H9 (cell line): Measurements from ENCODE around the gene CIT. TPM values are rescaled to one million over a fixed set of nuclear protein-coding genes. Genes with fewer than 3 reads are reported as not detected.

Experiments used
- DNase-seq: peaks from one replicate; pipeline ENCODE4 v3.0.0-alpha.2; 2017
- H2AFZ ChIP-seq: one replicate; pipeline ENCODE4 v1.6.1; 2013; ENCODE audit warnings: mild to moderate bottlenecking, low read length, control low read depth, moderate library complexity
- H2AK5ac ChIP-seq: 2 replicates; pipeline ENCODE4 v1.6.1; 2013; ENCODE audit warnings: low read length, control low read depth, mixed read lengths; ENCODE audit not compliant: insufficient read length
- H2BK120ac ChIP-seq: one replicate; pipeline ENCODE4 v1.6.1; 2013; ENCODE audit warnings: low read depth, mild to moderate bottlenecking, low read length, control low read depth, inconsistent platforms; ENCODE audit not compliant: poor library complexity, severe bottlenecking
- H2BK12ac ChIP-seq: 2 replicates; pipeline ENCODE4 v1.6.1; 2013; ENCODE audit warnings: low read length, control low read depth, mixed read lengths, low read depth; ENCODE audit not compliant: insufficient read length
- H2BK15ac ChIP-seq: 2 replicates; pipeline ENCODE4 v1.6.1; 2013; ENCODE audit warnings: low read depth, low read length, control low read depth
- H2BK20ac ChIP-seq: one replicate; pipeline ENCODE4 v1.6.1; 2013; ENCODE audit warnings: low read depth, mild to moderate bottlenecking, low read length, control low read depth, inconsistent platforms; ENCODE audit not compliant: poor library complexity, severe bottlenecking
- H2BK5ac ChIP-seq: 2 replicates; pipeline ENCODE4 v1.6.1; 2013; ENCODE audit warnings: low read length, control low read depth, mixed read lengths; ENCODE audit not compliant: insufficient read length
- H3K14ac ChIP-seq: 2 replicates; pipeline ENCODE4 v1.6.1; 2013; ENCODE audit warnings: low read length, control low read depth; ENCODE audit not compliant: insufficient read depth
- H3K18ac ChIP-seq: 2 replicates; pipeline ENCODE4 v1.6.1; 2013; ENCODE audit warnings: low read depth, mild to moderate bottlenecking, mixed read lengths, low read length, control low read depth; ENCODE audit not compliant: insufficient read length
- H3K23ac ChIP-seq: 2 replicates; pipeline ENCODE4 v1.6.1; 2013; ENCODE audit warnings: low read length, control low read depth, mixed read lengths, low read depth; ENCODE audit not compliant: insufficient read length
- H3K23me2 ChIP-seq: 2 replicates; pipeline ENCODE4 v1.6.1; 2013; ENCODE audit warnings: low read depth, mild to moderate bottlenecking, mixed read lengths, low read length, control low read depth; ENCODE audit not compliant: insufficient read length, poor library complexity, severe bottlenecking
- H3K27ac ChIP-seq: 2 replicates; pipeline ENCODE4 v1.5.1; 2013; ENCODE audit warnings: low read length, control low read depth, mixed read lengths, low read depth; ENCODE audit not compliant: insufficient read length
- H3K27me3 ChIP-seq: 2 replicates; pipeline ENCODE4 v1.6.1; 2013; ENCODE audit warnings: low read length, control low read depth, inconsistent platforms; ENCODE audit not compliant: insufficient read depth
- H3K4ac ChIP-seq: 2 replicates; pipeline ENCODE4 v1.6.1; 2013; ENCODE audit warnings: low read depth, mild to moderate bottlenecking, control low read depth, inconsistent platforms, low read length, moderate library complexity
- H3K4me1 ChIP-seq: 2 replicates; pipeline ENCODE4 v1.6.1; 2013; ENCODE audit warnings: low read length, control low read depth, inconsistent platforms; ENCODE audit not compliant: insufficient read depth
- H3K4me2 ChIP-seq: 2 replicates; pipeline ENCODE4 v1.6.1; 2013; ENCODE audit warnings: low read length, control low read depth, mixed read lengths; ENCODE audit not compliant: insufficient read length, insufficient read depth
- H3K56ac ChIP-seq: 2 replicates; pipeline ENCODE4 v1.6.1; 2013; ENCODE audit warnings: low read depth, mild to moderate bottlenecking, mixed read lengths, low read length, control low read depth; ENCODE audit not compliant: insufficient read length
- H3K79me1 ChIP-seq: 2 replicates; pipeline ENCODE4 v1.6.1; 2013; ENCODE audit warnings: low read depth, mild to moderate bottlenecking, moderate library complexity, low read length, control low read depth, inconsistent platforms; ENCODE audit not compliant: insufficient read depth, poor library complexity, severe bottlenecking
- H3K79me2 ChIP-seq: 2 replicates; pipeline ENCODE4 v1.6.1; 2013; ENCODE audit warnings: low read length, control low read depth, inconsistent platforms; ENCODE audit not compliant: insufficient read depth
- H3K9ac ChIP-seq: 2 replicates; pipeline ENCODE4 v1.6.1; 2013; ENCODE audit warnings: low read length, control low read depth, mixed read lengths; ENCODE audit not compliant: insufficient read length; ENCODE audit errors: extremely low read depth
- H3K9me3 ChIP-seq: one replicate; pipeline ENCODE4 v1.6.1; 2013; ENCODE audit warnings: low read depth, low read length, inconsistent platforms; ENCODE audit not compliant: control insufficient read depth
- H3T11ph ChIP-seq: one replicate; pipeline ENCODE4 v1.6.1; 2013; ENCODE audit warnings: mild to moderate bottlenecking, low read length, control low read depth, inconsistent platforms
- H4K20me1 ChIP-seq: one replicate; pipeline ENCODE4 v1.6.1; 2013; ENCODE audit not compliant: control insufficient read depth, insufficient read length, insufficient read depth
- H4K5ac ChIP-seq: 2 replicates; pipeline ENCODE4 v1.6.1; 2013; ENCODE audit warnings: low read depth, mild to moderate bottlenecking, mixed read lengths, low read length, control low read depth; ENCODE audit not compliant: insufficient read length
- H4K8ac ChIP-seq: replicated peaks from 2 replicates; pipeline ENCODE4 v1.6.1; 2013; ENCODE audit warnings: low read length, control low read depth, mixed read lengths, low read depth; ENCODE audit not compliant: insufficient read length
- H4K91ac ChIP-seq: 2 replicates; pipeline ENCODE4 v1.6.1; 2013; ENCODE audit warnings: low read depth, mild to moderate bottlenecking, moderate library complexity, mixed read lengths, low read length, control low read depth; ENCODE audit not compliant: insufficient read length
- H3K27ac Mint-ChIP-seq, 3 experiments: 2 replicates in 2 of 3; 3 replicates in 1 of 3; pipeline ENCODE4 v1.8.0; 2020 to 2021; ENCODE audit warnings: mixed read lengths in 3 of 3, mild to moderate bottlenecking in 1 of 3, moderate library complexity in 1 of 3
- H3K27me3 Mint-ChIP-seq: 2 replicates; pipeline ENCODE4 v1.8.0; 2021; ENCODE audit warnings: low read depth, mild to moderate bottlenecking, moderate library complexity, mixed read lengths
- H3K36me3 Mint-ChIP-seq, 3 experiments: 2 replicates in 2 of 3; 3 replicates in 1 of 3; pipeline ENCODE4 v1.8.0; 2020 to 2021; ENCODE audit warnings: low read depth in 3 of 3, mixed read lengths in 3 of 3; ENCODE audit not compliant: insufficient read depth in 1 of 3
- H3K4me1 Mint-ChIP-seq, 2 experiments: 2 replicates each; pipeline ENCODE4 v1.8.0; 2020; ENCODE audit warnings: mixed read lengths in 2 of 2
- H3K4me3 Mint-ChIP-seq, 2 experiments: 2 replicates in 1 of 2; 3 replicates in 1 of 2; pipeline ENCODE4 v1.8.0; 2020 to 2021; ENCODE audit warnings: mild to moderate bottlenecking in 2 of 2, mixed read lengths in 2 of 2, moderate library complexity in 1 of 2
- H3K9me3 Mint-ChIP-seq, 2 experiments: 2 replicates in 1 of 2; 3 replicates in 1 of 2; pipeline ENCODE4 v1.8.0; 2020; ENCODE audit warnings: mild to moderate bottlenecking in 2 of 2, mixed read lengths in 2 of 2, moderate library complexity in 1 of 2
- CTCF ChIP-seq: fragments of 200-600 bp; sonication (generic); conservative IDR thresholded peaks from 3 replicates; pipeline ENCODE4 v1.8.0; 2021; ENCODE audit warnings: antibody characterized with exemption, mild to moderate bottlenecking
- WGBS: extraction: QIAGEN DNeasy Blood & Tissue Kit; methylation state at CpG from one replicate; pipeline ENCODE4 v1.1.7; 2013; ENCODE audit warnings: missing lambda C conversion rate, low lambda C conversion rate, mixed read lengths; ENCODE audit not compliant: insufficient read length; ENCODE audit errors: extremely low coverage; 5-methylcytosine and 5-hydroxymethylcytosine counted together
- total RNA-seq: library from RNA; stranded (reverse); gene quantifications from 2 replicates; pipeline ENCODE4 v1.2.1, GENCODE V29; 2021

CIT gene
- total RNA-seq, 1 experiment from 2014 or later, result 55.3 TPM

GRCh38 chr12:119870457-119870856 is 6.7 kb downstream of the CIT start:
- Histone ChIP-seq H3K4me1 (no peaks in the 10 kb centered on the region), H3K4me2 (no peak overlapping the region), H3K9ac (no peak overlapping the region), H4K91ac (no peak overlapping the region), H3K27me3 (no peaks in the 10 kb centered on the region), H3K56ac (no peak overlapping the region), H3K27ac (no peak overlapping the region), H2BK120ac (no peak overlapping the region), H2BK15ac (no peak overlapping the region), H2BK12ac (no peak overlapping the region), H3K9me3 (no peaks in the 10 kb centered on the region), H3T11ph (no peak overlapping the region), H3K79me2 (no peaks in the 10 kb centered on the region), H3K23me2 (no peaks in the 10 kb centered on the region), H4K20me1 (no peaks in the 10 kb centered on the region), H3K23ac (no peak overlapping the region), H2BK5ac (no peak overlapping the region), H2AFZ (no peak overlapping the region), H3K14ac (no peak overlapping the region), H4K5ac (no peak overlapping the region), H4K8ac (no peak overlapping the region), H2BK20ac (no peak overlapping the region), H3K4ac (no peak overlapping the region), H2AK5ac (no peak overlapping the region), H3K79me1 (no peaks in the 10 kb centered on the region), H3K18ac (no peak overlapping the region)
- WGBS, result no CpG with 5 or more reads among the region's 5 CpGs
- TF ChIP-seq CTCF, result no peak
- Mint-ChIP-seq H3K4me3 (no peak overlapping the region), H3K4me1 (no peaks in the 10 kb centered on the region), H3K36me3 (peaks cover 22 to 79% (median 63%) of the 10 kb centered on the region in 3 experiments; a peak in 6 of 7 replicates), H3K27ac (no peak overlapping the region), H3K9me3 (no peaks in the 10 kb centered on the region), H3K27me3 (no peaks in the 10 kb centered on the region)
- DNase-seq, result no peak
